Parathyroid adenoma (tissue), 2 donors: ENCODE data around the gene ZIC2.

Experiments
- H2AFZ ChIP-seq: fragments of 300-600 bp; sonication (generic); one replicate; pipeline ENCODE4 v1.7.0; 2017; ENCODE audit warnings: antibody characterized with exemption, mild to moderate bottlenecking
- H3K27ac ChIP-seq: fragments of 300-600 bp; sonication (generic); one replicate; pipeline ENCODE4 v1.7.0; 2017
- H3K27me3 ChIP-seq: fragments of 300-600 bp; sonication (generic); one replicate; pipeline ENCODE4 v1.7.0; 2017; ENCODE audit warnings: low read length; ENCODE audit not compliant: control insufficient read depth, insufficient read depth
- H3K36me3 ChIP-seq: fragments of 300-600 bp; sonication (generic); one replicate; pipeline ENCODE4 v1.7.0; 2017; ENCODE audit warnings: low read length; ENCODE audit not compliant: control insufficient read depth, insufficient read depth
- H3K4me1 ChIP-seq: fragments of 300-600 bp; sonication (generic); one replicate; pipeline ENCODE4 v1.7.0; 2017; ENCODE audit warnings: control low read depth
- H3K4me2 ChIP-seq: fragments of 300-600 bp; sonication (generic); one replicate; pipeline ENCODE4 v1.7.0; 2017; ENCODE audit warnings: low read length
- H3K4me3 ChIP-seq: fragments of 300-600 bp; sonication (generic); one replicate; pipeline ENCODE4 v1.7.0; 2017; ENCODE audit warnings: low read depth, low read length
- H3K79me2 ChIP-seq: fragments of 300-600 bp; sonication (generic); one replicate; pipeline ENCODE4 v1.7.0; 2017; ENCODE audit warnings: control low read depth
- H3K9ac ChIP-seq: fragments of 300-600 bp; sonication (generic); one replicate; pipeline ENCODE4 v1.7.0; 2017; ENCODE audit warnings: mild to moderate bottlenecking
- H3K9me3 ChIP-seq: fragments of 300-600 bp; sonication (generic); one replicate; pipeline ENCODE4 v1.7.0; 2017; ENCODE audit warnings: low read length; ENCODE audit not compliant: control insufficient read depth
- TF ChIP-seq, protein P1 (sequence below): fragments of 300-600 bp; sonication (generic); IDR thresholded peaks from one replicate; pipeline ENCODE4 v1.7.0; 2017; ENCODE audit warnings: antibody characterized with exemption, mild to moderate bottlenecking
- donor health status: primary hyperparathyroidism.

ZIC2 gene

DNA sequence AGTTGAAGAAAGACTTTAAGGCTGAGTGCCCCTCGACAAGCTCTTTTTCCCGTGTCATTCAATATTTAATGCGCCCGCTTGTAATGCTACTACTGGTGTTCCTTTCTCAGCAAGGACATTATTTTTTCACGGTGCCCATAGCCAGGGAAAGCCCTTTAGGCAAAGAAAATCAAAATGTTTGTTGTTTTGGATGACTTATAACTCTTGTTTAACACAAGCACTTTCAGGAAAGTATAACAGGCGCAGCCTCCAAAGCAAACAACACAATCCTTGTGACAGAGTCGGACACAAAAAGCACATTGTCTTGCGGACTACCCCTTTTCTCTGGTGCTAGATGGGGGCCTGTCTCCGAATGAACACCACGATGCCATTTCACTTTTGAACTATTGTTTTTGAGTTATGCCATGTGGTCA is 22.5 kb upstream of the ZIC2 start:
- Histone ChIP-seq H3K9ac (no peak overlapping the region), H3K79me2 (no peaks in the 10 kb centered on the region), H3K4me2 (no peak overlapping the region), H2AFZ (no peak overlapping the region), H3K9me3 (no peaks in the 10 kb centered on the region), H3K4me1 (no peaks in the 10 kb centered on the region), H3K27me3 (peaks cover 21% of the 10 kb centered on the region), H3K4me3 (no peak overlapping the region), H3K36me3 (no peaks in the 10 kb centered on the region), H3K27ac (no peak overlapping the region)
- TF ChIP-seq, protein P1, sequence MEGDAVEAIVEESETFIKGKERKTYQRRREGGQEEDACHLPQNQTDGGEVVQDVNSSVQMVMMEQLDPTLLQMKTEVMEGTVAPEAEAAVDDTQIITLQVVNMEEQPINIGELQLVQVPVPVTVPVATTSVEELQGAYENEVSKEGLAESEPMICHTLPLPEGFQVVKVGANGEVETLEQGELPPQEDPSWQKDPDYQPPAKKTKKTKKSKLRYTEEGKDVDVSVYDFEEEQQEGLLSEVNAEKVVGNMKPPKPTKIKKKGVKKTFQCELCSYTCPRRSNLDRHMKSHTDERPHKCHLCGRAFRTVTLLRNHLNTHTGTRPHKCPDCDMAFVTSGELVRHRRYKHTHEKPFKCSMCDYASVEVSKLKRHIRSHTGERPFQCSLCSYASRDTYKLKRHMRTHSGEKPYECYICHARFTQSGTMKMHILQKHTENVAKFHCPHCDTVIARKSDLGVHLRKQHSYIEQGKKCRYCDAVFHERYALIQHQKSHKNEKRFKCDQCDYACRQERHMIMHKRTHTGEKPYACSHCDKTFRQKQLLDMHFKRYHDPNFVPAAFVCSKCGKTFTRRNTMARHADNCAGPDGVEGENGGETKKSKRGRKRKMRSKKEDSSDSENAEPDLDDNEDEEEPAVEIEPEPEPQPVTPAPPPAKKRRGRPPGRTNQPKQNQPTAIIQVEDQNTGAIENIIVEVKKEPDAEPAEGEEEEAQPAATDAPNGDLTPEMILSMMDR, result no peak

DNA sequence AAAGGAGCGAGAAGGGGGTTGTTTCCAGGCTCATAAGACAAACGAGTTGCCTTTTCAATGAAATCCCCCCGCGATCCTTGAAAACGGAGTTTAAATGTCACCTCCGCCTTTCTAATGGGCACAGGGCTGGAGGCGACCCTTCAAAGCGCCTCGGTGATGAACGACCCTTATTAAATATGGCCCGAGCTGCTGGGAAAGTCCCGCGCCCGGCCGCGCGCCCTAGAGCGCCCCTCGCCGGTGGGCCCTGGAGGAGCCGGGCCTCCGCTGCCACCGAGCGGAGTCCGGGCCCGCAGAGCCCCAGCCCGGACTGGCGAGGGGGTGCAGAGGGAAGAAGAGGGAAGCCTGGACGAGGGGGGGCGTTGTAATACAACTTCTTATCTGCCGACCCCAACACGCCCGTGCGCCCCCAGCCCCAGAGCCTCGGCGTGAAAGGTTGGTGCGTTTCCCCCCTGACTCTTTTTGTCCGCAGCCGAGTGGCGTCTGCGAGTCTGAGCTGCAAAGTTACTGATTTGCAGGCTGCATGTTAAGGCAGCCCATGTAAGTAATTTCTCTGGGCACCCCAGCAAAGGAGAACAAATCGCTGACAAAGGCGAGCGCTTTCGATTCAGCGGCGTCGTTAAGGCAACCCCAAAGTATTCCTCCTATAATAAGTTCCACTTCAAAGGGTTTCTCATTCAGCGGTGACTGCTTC is 21.9 kb upstream of the ZIC2 start:
- TF ChIP-seq, protein P1, result no peak
- H3K79me2 ChIP-seq, result no peaks in the 10 kb centered on the region
- no peak overlapping the region for H3K4me2 ChIP-seq
- H3K27ac ChIP-seq, result no peak overlapping the region
- H3K9ac ChIP-seq, result no peak overlapping the region
- no peak overlapping the region for H3K4me3 ChIP-seq
- no peaks in the 10 kb centered on the region for H3K4me1 ChIP-seq
- no peaks in the 10 kb centered on the region for H3K9me3 ChIP-seq
- H3K27me3 ChIP-seq, result peaks cover 21% of the 10 kb centered on the region
- H3K36me3 ChIP-seq, result no peaks in the 10 kb centered on the region
- H2AFZ ChIP-seq, result no peak overlapping the region

GRCh38 chr13:99960663-99961311 is 20.8 kb upstream of the ZIC2 start:
- Histone ChIP-seq H3K4me1 (no peaks in the 10 kb centered on the region), H3K27me3 (peaks cover 23% of the 10 kb centered on the region), H3K79me2 (no peaks in the 10 kb centered on the region), H3K27ac (no peak overlapping the region), H3K9ac (no peak overlapping the region), H3K9me3 (no peaks in the 10 kb centered on the region), H3K36me3 (no peaks in the 10 kb centered on the region), H3K4me3 (no peak overlapping the region), H2AFZ (no peak overlapping the region), H3K4me2 (no peak overlapping the region)
- TF ChIP-seq, protein P1, result no peak

- no peak overlapping the region for H3K4me3 ChIP-seq
- no peaks in the 10 kb centered on the region for H3K79me2 ChIP-seq
- no peak overlapping the region for H2AFZ ChIP-seq
- no peaks in the 10 kb centered on the region for H3K9me3 ChIP-seq
- H3K27ac ChIP-seq, result no peak overlapping the region
- H3K9ac ChIP-seq, result no peak overlapping the region
- H3K27me3 ChIP-seq, result peaks cover 20% of the 10 kb centered on the region
- no peaks in the 10 kb centered on the region for H3K4me1 ChIP-seq
- H3K4me2 ChIP-seq, result no peak overlapping the region
- TF ChIP-seq, protein P1, result no peak
- H3K36me3 ChIP-seq, result no peaks in the 10 kb centered on the region
Measured at GRCh38 chr13:99961636-99962035, 19.9 kb upstream of the ZIC2 start.

DNA sequence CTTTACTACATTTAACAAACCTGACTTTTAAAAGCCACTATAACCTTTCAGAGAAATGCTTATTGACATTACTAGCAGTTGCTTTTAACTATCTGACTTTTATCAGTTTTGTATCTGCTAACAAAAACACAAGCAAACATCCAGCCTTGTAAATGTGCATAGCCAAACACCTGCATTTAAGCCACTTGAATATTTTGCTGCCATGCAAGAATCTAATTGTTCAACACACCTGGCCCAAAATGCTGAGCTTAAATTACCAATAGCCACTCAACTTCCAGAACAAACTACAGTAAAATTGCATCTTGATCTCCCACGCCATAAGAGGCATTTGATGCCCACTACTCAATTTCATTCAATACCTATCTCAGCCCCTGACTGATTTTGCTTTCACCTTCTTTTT is 19.3 kb upstream of the ZIC2 start:
- Histone ChIP-seq H3K36me3 (no peaks in the 10 kb centered on the region), H3K9ac (no peak overlapping the region), H3K79me2 (no peaks in the 10 kb centered on the region), H2AFZ (no peak overlapping the region), H3K9me3 (no peaks in the 10 kb centered on the region), H3K4me1 (no peaks in the 10 kb centered on the region), H3K4me3 (no peak overlapping the region), H3K27me3 (peaks cover 20% of the 10 kb centered on the region), H3K27ac (no peak overlapping the region), H3K4me2 (no peak overlapping the region)
- TF ChIP-seq, protein P1, result no peak
